GM12872 (cell line): ENCODE results near the gene ITPA.
A peak's percentile ranks its signal among the peaks of the same experiment; 100 is the strongest.

ENCODE experiments used
- TF ChIP-seq, protein P1 (sequence below): IDR thresholded peaks from 3 replicates; pipeline ENCODE4 v1.5.1; 2011; ENCODE audit warnings: low read depth, mild to moderate bottlenecking, low read length, moderate library complexity; ENCODE audit not compliant: insufficient read depth

Gene ITPA

DNA sequence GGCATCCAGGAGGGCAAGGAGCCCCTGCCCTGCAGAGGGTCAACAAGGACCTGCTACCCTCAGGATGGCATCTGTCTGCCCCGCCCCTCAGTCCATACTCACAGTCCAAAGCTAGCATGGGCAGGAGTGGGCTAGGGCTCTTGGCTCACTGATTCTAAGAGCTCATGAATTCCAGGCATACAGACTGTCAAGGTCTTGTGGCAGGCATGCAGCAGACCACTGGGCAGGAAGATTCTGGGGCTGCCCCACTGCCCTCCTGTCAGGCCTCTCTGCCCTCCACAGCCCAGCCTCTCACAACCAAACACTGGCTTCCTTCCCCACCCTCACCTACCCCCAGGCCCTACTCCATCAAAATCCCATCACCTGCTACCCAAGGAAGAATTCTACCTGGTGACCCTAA lies 35.3 kb downstream of the ITPA start:
- TF ChIP-seq, protein P1, sequence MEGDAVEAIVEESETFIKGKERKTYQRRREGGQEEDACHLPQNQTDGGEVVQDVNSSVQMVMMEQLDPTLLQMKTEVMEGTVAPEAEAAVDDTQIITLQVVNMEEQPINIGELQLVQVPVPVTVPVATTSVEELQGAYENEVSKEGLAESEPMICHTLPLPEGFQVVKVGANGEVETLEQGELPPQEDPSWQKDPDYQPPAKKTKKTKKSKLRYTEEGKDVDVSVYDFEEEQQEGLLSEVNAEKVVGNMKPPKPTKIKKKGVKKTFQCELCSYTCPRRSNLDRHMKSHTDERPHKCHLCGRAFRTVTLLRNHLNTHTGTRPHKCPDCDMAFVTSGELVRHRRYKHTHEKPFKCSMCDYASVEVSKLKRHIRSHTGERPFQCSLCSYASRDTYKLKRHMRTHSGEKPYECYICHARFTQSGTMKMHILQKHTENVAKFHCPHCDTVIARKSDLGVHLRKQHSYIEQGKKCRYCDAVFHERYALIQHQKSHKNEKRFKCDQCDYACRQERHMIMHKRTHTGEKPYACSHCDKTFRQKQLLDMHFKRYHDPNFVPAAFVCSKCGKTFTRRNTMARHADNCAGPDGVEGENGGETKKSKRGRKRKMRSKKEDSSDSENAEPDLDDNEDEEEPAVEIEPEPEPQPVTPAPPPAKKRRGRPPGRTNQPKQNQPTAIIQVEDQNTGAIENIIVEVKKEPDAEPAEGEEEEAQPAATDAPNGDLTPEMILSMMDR, result no peak

DNA sequence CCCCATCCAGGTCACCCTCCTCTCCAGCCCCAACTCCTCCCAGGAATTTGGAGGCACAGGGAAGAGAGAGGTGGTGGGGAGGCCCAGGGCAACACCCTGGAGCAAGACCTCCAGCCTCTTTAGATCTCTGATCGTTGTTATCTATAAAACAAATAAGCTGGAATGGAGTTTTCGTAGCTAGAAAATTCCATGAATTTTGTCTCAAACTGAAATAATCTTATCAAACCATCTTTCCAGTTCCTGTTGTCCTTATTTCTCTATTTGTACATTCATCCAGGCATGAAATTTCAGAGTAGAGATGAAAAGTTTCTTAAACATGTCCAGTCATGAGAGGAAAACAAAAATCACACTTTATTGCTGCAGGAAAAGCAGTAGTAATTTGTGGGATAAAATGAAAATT lies 35.9 kb downstream of the ITPA start:
- TF ChIP-seq, protein P1, result no peak

DNA sequence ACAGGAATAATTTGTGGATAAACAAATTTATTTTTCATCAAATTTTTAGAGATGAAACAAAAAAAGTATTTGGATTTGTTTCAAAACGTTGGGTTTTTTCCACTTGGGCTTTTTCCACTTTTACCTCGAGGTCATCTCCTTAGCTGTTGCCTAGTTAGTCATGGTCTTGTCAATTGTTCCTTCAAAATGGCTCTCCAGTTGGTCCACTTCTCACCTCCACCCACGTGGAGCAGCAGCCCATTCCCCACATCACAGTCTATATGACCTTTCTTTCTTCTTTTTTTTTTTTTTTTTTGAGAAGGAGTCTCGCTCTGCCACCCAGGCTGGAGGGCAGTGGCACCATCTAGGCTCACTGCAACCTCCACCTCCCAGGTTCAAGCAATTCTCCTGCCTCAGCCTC lies 36.4 kb downstream of the ITPA start:
- TF ChIP-seq, protein P1, result no peak

DNA sequence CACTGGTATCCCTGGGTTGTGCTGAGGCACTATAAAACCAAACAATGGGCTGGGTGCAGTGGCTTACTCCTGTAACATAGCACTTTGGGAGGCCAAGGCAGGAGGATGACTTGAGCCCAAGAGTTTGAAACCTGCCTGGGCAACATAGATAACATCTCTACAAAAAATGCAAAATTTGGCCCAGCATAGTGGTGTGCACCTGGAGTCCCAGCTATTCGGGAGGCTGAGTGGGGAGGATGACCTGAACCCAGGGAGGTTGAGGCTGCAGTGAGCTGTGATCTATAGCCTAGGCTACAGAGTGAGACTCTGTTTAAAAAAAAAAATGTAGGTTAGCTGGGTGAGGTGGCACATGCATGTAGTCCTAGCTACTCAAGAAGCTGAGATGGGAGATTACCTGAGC lies 37.4 kb downstream of the ITPA start:
- TF ChIP-seq, protein P1, result no peak

DNA sequence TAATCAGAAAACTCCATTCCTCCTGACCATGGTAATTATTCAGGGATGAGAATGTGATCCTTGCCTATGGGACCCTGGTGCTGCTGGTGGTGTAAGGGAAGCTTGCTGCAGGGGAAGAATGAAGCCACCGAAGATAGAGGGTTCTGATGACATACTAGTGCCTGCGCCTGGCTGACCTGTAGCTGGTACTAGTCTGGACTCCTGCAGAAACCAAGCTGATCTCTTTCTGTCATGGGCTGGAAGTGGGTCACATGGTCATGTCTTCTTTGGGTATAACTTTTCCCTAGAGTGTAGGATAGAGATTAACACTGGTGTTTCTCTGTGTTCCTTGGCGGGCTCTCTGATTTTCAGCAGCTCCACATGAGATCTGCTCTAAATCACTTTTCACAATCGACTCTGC lies 38.3 kb downstream of the ITPA start:
- TF ChIP-seq, protein P1, result no peak

DNA sequence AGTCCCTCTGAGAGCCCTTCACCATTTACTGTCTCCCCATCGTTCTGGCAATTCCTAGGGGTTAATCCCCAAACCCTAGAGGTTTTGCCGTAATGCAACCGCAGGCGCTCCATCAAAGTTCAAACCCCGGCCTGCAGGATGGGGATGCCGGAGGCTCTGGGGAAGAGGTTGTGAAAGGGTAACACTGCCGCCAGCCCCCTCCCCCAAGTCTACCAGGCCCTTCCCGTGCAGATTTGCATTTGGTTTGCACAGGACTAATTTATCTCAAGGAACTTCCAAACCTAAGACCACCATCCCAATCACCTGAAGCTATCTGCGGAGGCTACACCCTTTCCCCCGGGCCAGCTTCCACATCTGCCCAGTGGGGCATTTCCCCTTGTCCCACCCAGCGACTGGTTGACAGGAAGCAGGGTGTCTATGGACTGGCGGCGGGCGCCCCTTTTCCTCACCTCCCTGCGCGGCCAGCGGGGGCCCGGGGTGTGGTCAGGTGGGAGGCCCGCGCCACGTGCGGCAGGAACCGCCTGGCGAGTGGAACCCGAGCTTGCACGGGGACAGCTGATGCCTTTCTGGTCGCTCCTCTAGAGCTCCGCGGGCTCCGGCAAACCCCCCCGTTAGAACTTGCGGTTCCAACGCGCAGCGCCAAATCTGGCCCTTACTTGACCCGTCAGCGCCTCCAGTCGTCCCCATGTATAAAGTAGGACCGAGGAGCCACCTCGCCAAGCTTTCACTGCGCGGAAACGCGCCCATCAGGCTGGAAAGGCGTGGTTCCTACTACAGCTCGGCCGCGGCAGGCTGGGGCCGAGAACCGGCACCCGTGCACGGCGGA lies 39.1 kb downstream of the ITPA start:
- TF ChIP-seq, protein P1, result no peak

DNA sequence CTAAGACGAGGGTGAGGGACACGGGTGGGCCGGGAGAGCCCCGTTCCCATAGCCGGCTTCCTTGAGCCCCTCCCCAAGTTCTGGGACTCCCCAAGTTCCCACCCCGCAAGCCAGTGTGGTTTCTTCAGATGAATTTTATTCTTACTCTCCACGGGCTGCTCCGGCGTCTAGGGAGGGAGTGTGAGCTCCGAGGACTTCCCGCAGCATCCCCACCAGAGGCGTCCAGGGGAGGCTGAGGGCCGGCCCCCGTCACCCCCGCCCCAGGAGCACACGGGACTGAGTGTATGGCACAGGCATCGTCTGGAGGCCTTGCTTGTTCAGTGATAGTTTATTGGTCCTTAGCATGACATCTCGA lies 39.7 kb downstream of the ITPA start:
- TF ChIP-seq, protein P1, result no peak

DNA sequence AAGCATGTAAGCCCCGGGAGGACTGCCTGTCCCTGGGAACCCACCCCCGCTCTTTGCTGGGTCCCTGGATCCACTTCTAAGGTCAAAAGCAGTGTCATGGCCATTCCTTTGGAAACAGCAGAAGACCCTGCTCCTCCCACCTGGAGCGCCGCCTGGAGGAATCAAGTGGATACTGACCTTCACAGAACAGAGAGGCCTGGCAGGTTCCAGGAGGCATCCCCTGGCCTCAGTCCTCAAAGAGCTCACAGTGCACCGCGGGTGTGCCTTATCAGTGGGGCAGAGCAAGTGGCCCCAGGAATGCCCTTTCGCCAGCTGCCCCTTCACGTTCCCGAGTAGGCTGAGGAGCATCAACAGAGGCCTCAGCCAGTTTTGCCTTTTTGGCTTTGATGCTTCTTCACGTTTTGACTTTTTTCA lies 40.8 kb downstream of the ITPA start:
- TF ChIP-seq, protein P1, result peak; percentile 18; the same call in 1 of the 3 replicates
